LNCAP (cell line): ENCODE measurements around the gene TMEM131.

Source experiments
- CTCF ChIP-seq: fragments of 450-650 bp; IDR thresholded peaks from 2 replicates; pipeline ENCODE4 v1.5.1; 2017; ENCODE audit warnings: mild to moderate bottlenecking

The TMEM131 gene

GRCh38 chr2:98004047-98004446 is 8.3 kb upstream of the TMEM131 start:
- TF ChIP-seq CTCF, result no peak

GRCh38 chr2:97999536-97999935 is 3.8 kb upstream of the TMEM131 start:
- TF ChIP-seq CTCF, result no peak

- no peak for TF ChIP-seq CTCF
These were observed 2.8 kb upstream of the TMEM131 start for GRCh38 chr2:97998431-97999005.

- TF ChIP-seq CTCF, result no peak
These were observed 2.1 kb upstream of the TMEM131 start for GRCh38 chr2:97997784-97998392.

- no peak for TF ChIP-seq CTCF
These were observed 931 bp upstream of the TMEM131 start for GRCh38 chr2:97996679-97997078.

- no peak for TF ChIP-seq CTCF
These were observed 568 bp downstream of the TMEM131 start for GRCh38 chr2:97995026-97995733.

GRCh38 chr2:97994476-97994875 is 1.3 kb downstream of the TMEM131 start:
- no peak for TF ChIP-seq CTCF
